Measurements from ENCODE around the gene ZNF740. TPM values are rescaled to one million over a fixed set of nuclear protein-coding genes. Genes with fewer than 3 reads are reported as not detected.

The ZNF740 gene
- total and polyA plus RNA-seq, 10 of the 15 experiments (the other 5 are each of a cell fraction or from before 2014, with no cell fraction given), result 1.4 to 33.6 (median 11.3) TPM

DNA sequence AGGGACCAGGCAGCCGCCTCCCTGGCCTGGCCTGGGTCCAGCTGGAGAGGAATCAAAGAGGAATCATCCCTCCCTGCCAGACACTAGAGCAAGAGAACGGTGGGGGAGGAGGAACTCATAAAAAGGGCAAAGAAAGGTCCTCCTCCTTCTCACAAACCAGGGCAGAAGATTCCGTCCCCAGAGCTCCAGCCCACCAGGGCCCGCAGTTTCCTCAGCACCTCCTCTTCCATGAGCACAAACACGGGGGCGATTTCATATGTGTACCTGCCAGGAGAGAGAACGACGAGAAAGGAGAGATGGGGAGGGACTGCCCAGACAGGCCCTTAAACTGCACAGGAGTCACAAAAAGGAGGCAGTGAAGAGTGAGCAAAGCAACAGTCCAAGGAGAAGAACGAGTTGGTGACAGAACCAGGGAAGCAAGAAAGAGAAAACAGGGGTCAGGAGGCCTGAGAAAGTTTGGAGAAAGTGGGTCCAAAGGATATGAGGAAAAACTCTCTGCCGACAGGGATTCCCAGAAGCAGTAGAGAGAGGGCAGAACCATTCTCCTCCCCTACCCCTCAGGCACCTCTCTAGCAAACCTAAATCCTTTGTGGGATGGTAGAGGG is 8.7 kb upstream of the ZNF740 start:
- DNase-seq (ENCODE audit: low read depth, low spot score) (no peak), FAIRE-seq (no peak), ATAC-seq (no peak)
- Histone ChIP-seq H3K4me1 (ENCODE audit: control insufficient read depth, insufficient read depth, low read length) (peaks cover 11% of the 10 kb centered on the region; the same call in 1 of the 2 replicates), H3K4me2 (ENCODE audit: control insufficient read depth, insufficient read depth) (no peak overlapping the region), H3K4me3 (no peak overlapping the region), H3K9ac (ENCODE audit: control insufficient read depth, insufficient read depth, low read length) (no peak overlapping the region), H3K79me2 (ENCODE audit: control insufficient read depth, insufficient read depth, low read length) (no peaks in the 10 kb centered on the region), H3K27me3 (replicated peaks in 1 of 2; ENCODE audit: control insufficient read depth in 2 of 2, insufficient read depth in 2 of 2, low read length in 1 of 2) (no peaks in the 10 kb centered on the region), H3K9me3 (replicated peaks; ENCODE audit: control insufficient read depth, insufficient read depth, low read length) (no peaks in the 10 kb centered on the region), H3K36me3 (ENCODE audit: control insufficient read depth in 2 of 2, insufficient read depth in 2 of 2, low read length in 1 of 2) (peaks cover 0 to 1% of the 10 kb centered on the region in 2 experiments; a peak in 1 of 4 replicates), H2AFZ (ENCODE audit: control insufficient read depth, low read depth, low read length) (no peak overlapping the region), H3K27ac (ENCODE audit: control insufficient read depth, insufficient read depth) (no peak overlapping the region), H4K20me1 (ENCODE audit: control insufficient read depth, insufficient read depth) (no peaks in the 10 kb centered on the region)
- CTCF ChIA-PET, result interaction anchor here (0.6 to 8.0 kb wide), 3 partner anchors 8 to 123 kb away, joined by 3 to 66 read pairs (median 3); no protein-coding TSS in a partner anchor
- TF ChIP-seq FOXM1 (IDR thresholded peaks at IDR 0.05; ENCODE audit: low read depth, low read length) (no peak), RUNX3 (IDR thresholded peaks at IDR 0.05; ENCODE audit: low read length) (no peak), SRF (IDR thresholded peaks at IDR 0.05; ENCODE audit: low read depth in 2 of 2, low read length in 2 of 2) (no peak), RFX5 (IDR thresholded peaks at IDR 0.05; ENCODE audit: low read depth, low read length) (no peak), ETV6 (conservative IDR thresholded peaks at IDR 0.05 in 1 of 2, IDR thresholded peaks at IDR 0.05 in 1 of 2; ENCODE audit: borderline replicate concordance in 1 of 2, low read depth in 1 of 2) (no peak), ZNF384 (IDR thresholded peaks at IDR 0.05; ENCODE audit: borderline replicate concordance, low read depth, low read length) (no peak), DPF2 (IDR thresholded peaks at IDR 0.05) (no peak), ASH2L (IDR thresholded peaks at IDR 0.05; ENCODE audit: borderline replicate concordance, low read depth) (no peak), TCF7 (IDR thresholded peaks at IDR 0.05; ENCODE audit: borderline replicate concordance) (no peak), MEF2A (IDR thresholded peaks at IDR 0.05; ENCODE audit: insufficient read depth, low read depth, low read length) (no peak), SMAD1 (IDR thresholded peaks at IDR 0.05; ENCODE audit: low read depth, partially characterized antibody) (no peak), NFIC (IDR thresholded peaks at IDR 0.05; ENCODE audit: low read depth, low read length) (no peak), YBX1 (IDR thresholded peaks at IDR 0.05) (no peak), STAT3 (IDR thresholded peaks at IDR 0.05; ENCODE audit: low read depth, low read length) (no peak), ZNF217 (IDR thresholded peaks at IDR 0.05) (no peak), RB1 (IDR thresholded peaks at IDR 0.05; ENCODE audit: borderline replicate concordance) (no peak)
- TF ChIP-seq, protein P1, sequence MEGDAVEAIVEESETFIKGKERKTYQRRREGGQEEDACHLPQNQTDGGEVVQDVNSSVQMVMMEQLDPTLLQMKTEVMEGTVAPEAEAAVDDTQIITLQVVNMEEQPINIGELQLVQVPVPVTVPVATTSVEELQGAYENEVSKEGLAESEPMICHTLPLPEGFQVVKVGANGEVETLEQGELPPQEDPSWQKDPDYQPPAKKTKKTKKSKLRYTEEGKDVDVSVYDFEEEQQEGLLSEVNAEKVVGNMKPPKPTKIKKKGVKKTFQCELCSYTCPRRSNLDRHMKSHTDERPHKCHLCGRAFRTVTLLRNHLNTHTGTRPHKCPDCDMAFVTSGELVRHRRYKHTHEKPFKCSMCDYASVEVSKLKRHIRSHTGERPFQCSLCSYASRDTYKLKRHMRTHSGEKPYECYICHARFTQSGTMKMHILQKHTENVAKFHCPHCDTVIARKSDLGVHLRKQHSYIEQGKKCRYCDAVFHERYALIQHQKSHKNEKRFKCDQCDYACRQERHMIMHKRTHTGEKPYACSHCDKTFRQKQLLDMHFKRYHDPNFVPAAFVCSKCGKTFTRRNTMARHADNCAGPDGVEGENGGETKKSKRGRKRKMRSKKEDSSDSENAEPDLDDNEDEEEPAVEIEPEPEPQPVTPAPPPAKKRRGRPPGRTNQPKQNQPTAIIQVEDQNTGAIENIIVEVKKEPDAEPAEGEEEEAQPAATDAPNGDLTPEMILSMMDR (IDR thresholded peaks at IDR 0.05 in 2 of 3, conservative IDR thresholded peaks at IDR 0.05 in 1 of 3; ENCODE audit: control insufficient read depth in 2 of 3, extremely low read depth in 1 of 3, insufficient read depth in 1 of 3, low read depth in 3 of 3, low read length in 3 of 3), result no peak
- TF ChIP-seq, protein P2, sequence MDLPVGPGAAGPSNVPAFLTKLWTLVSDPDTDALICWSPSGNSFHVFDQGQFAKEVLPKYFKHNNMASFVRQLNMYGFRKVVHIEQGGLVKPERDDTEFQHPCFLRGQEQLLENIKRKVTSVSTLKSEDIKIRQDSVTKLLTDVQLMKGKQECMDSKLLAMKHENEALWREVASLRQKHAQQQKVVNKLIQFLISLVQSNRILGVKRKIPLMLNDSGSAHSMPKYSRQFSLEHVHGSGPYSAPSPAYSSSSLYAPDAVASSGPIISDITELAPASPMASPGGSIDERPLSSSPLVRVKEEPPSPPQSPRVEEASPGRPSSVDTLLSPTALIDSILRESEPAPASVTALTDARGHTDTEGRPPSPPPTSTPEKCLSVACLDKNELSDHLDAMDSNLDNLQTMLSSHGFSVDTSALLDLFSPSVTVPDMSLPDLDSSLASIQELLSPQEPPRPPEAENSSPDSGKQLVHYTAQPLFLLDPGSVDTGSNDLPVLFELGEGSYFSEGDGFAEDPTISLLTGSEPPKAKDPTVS (IDR thresholded peaks at IDR 0.05; ENCODE audit: low read depth, low read length), result no peak
- TF ChIP-seq, protein P3, sequence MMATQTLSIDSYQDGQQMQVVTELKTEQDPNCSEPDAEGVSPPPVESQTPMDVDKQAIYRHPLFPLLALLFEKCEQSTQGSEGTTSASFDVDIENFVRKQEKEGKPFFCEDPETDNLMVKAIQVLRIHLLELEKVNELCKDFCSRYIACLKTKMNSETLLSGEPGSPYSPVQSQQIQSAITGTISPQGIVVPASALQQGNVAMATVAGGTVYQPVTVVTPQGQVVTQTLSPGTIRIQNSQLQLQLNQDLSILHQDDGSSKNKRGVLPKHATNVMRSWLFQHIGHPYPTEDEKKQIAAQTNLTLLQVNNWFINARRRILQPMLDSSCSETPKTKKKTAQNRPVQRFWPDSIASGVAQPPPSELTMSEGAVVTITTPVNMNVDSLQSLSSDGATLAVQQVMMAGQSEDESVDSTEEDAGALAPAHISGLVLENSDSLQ (IDR thresholded peaks at IDR 0.05), result no peak
- BruUV-seq (replicated peaks), result no TSS peak
- intact Hi-C loops (cut with micrococcal nuclease; ENCODE audit: unreplicated experiment), result no loop called here
- SMC1A ChIA-PET (ENCODE audit: uncharacterized antibody, unreplicated experiment), result interaction anchor here (1.3 kb wide), 1 partner anchor 38 kb away, joined by 4 read pairs; no protein-coding TSS in a partner anchor
- RAD21 ChIA-PET (ENCODE audit: unreplicated experiment), result interaction anchor here (1.0 kb wide), 1 partner anchor 11 kb away, joined by 3 read pairs; no protein-coding TSS in a partner anchor
- in situ Hi-C loops (cut with MboI), result no loop called here
- WGBS (ENCODE audit: insufficient coverage, insufficient replicate concordance, low lambda C conversion rate, missing lambda C conversion rate), result 71% methylated on average over 10 of the region's 10 CpGs
- POLR2A ChIA-PET, result no interaction called here

Measured in GM12878 (cell line).